Activated B cell treated with CpG ODN at 0.5 μM for 24 hours (primary cell): ENCODE measurements around the gene CCDC78. TPM values are rescaled to one million over a fixed set of nuclear protein-coding genes. Genes with fewer than 3 reads are reported as not detected.
"Not testable (repeated sequence)": the region's sequence is repeated elsewhere in the genome, so short reads cannot be mapped to it uniquely, and the experiment has no call there.

Experiments used
- ATAC-seq: fragments of 200-7000 bp; cut with Tn5 transposase; one replicate; pipeline ENCODE4 v1.10.0; 2021; ENCODE audit warnings: low read depth, mild to moderate bottlenecking, moderate library complexity
- CTCF ChIA-PET: fragments of 350-600 bp; sonication (Branson Sonifier 250); formaldehyde crosslinking; loops from one replicate; lab custom pipeline; 2021; ENCODE audit warnings: antibody characterized with exemption; lab: Charles Lee
- POLR2A ChIA-PET: fragments of 350-600 bp; sonication (Branson Sonifier 250); formaldehyde crosslinking; loops from one replicate; lab custom pipeline; 2021; ENCODE audit warnings: antibody characterized with exemption; lab: Charles Lee
- DNase-seq: peaks from one replicate; pipeline ENCODE4 v3.0.0; 2022
- H3K27ac Mint-ChIP-seq: one replicate; pipeline ENCODE4 v1.8.0; 2020; ENCODE audit warnings: mixed read lengths
- H3K27me3 Mint-ChIP-seq: one replicate; pipeline ENCODE4 v1.8.0; 2021; ENCODE audit warnings: mixed read lengths
- H3K36me3 Mint-ChIP-seq: one replicate; pipeline ENCODE4 v1.8.0; 2021; ENCODE audit warnings: low read depth, mixed read lengths
- H3K4me1 Mint-ChIP-seq: one replicate; pipeline ENCODE4 v1.8.0; 2021; ENCODE audit warnings: mixed read lengths
- H3K4me3 Mint-ChIP-seq: one replicate; pipeline ENCODE4 v1.8.0; 2020; ENCODE audit warnings: mild to moderate bottlenecking, mixed read lengths
- H3K9me3 Mint-ChIP-seq: one replicate; pipeline ENCODE4 v1.8.0; 2020; ENCODE audit warnings: mixed read lengths
- CTCF ChIP-seq: fragments of 200-600 bp; IDR thresholded peaks from one replicate; pipeline ENCODE4 v1.8.0; 2022; ENCODE audit warnings: antibody characterized with exemption, mild to moderate bottlenecking
- intact Hi-C: fragments of 100-400 bp; cut with micrococcal nuclease; formaldehyde crosslinking; loops from one replicate; pipeline ENCODE4 v1.15.1; 2024
- total RNA-seq: library from RNA; stranded (reverse); gene quantifications from 2 replicates; pipeline ENCODE4 v1.2.3, GENCODE V29; 2022

Gene CCDC78
- total RNA-seq, 1 donor from 2014 or later = 4.8 TPM

GRCh38 chr16:693364-693763 is 32.9 kb downstream of the CCDC78 start:
- no peak overlapping the region for H3K27ac Mint-ChIP-seq
- peak overlapping the region; percentile 28 for H3K4me3 Mint-ChIP-seq
- TF ChIP-seq CTCF = no peak
- H3K27me3 Mint-ChIP-seq = peaks cover 17% of the 10 kb centered on the region
- DNase-seq (no peak), ATAC-seq (no peak)
- ChIA-PET CTCF (no interaction called here), POLR2A (interaction anchor here (1.2 kb wide), 1 partner anchor 9 kb away, joined by 3 read pairs; the partner anchor contains the start of gene JMJD8)
- H3K9me3 Mint-ChIP-seq = no peaks in the 10 kb centered on the region
- intact Hi-C loops = no loop called here
- peaks cover 36% of the 10 kb centered on the region for H3K4me1 Mint-ChIP-seq
- H3K36me3 Mint-ChIP-seq = peaks cover 5% of the 10 kb centered on the region

- Mint-ChIP-seq H3K4me1 (peaks cover 37% of the 10 kb centered on the region), H3K27ac (no peak overlapping the region), H3K4me3 (no peak overlapping the region), H3K36me3 (peaks cover 6% of the 10 kb centered on the region), H3K27me3 (peaks cover 17% of the 10 kb centered on the region), H3K9me3 (no peaks in the 10 kb centered on the region)
- DNase-seq = no peak
- intact Hi-C loops = no loop called here
- ChIA-PET CTCF (no interaction called here), POLR2A (interaction anchor here (1.2 kb wide), 1 partner anchor 8 kb away, joined by 3 read pairs; the partner anchor contains the start of gene JMJD8)
- no peak for TF ChIP-seq CTCF
- ATAC-seq = no peak
Observed at GRCh38 chr16:692356-693108, 33.7 kb downstream of the CCDC78 start.

- Mint-ChIP-seq H3K4me3 (peak overlapping the region; percentile 90), H3K4me1 (peaks cover 37% of the 10 kb centered on the region), H3K27me3 (peaks cover 15% of the 10 kb centered on the region), H3K36me3 (peaks cover 13% of the 10 kb centered on the region)
- H3K9me3 Mint-ChIP-seq, ATAC-seq, DNase-seq, intact Hi-C loops, H3K27ac Mint-ChIP-seq, CTCF ChIA-PET: not testable (repeated sequence)
- POLR2A ChIA-PET = interaction anchor here (1.1 kb wide), 1 partner anchor 164 kb away, joined by 3 read pairs; the partner anchor contains the start of gene CAPN15
Observed at GRCh38 chr16:691242-691641, 35.0 kb downstream of the CCDC78 start.

GRCh38 chr16:689175-689897 is 36.9 kb downstream of the CCDC78 start:
- ATAC-seq (no peak), DNase-seq (no peak)
- no peaks in the 10 kb centered on the region for H3K9me3 Mint-ChIP-seq
- peaks cover 9% of the 10 kb centered on the region for H3K27me3 Mint-ChIP-seq
- no peak for TF ChIP-seq CTCF
- intact Hi-C loops = no loop called here
- CTCF ChIA-PET = no interaction called here
- H3K4me3 Mint-ChIP-seq = peak overlapping the region; percentile 90
- H3K36me3 Mint-ChIP-seq = peaks cover 15% of the 10 kb centered on the region
- POLR2A ChIA-PET = interaction anchor here (0.6 to 2.3 kb wide), 10 partner anchors 9 to 1093 kb away, joined by 4 to 34 read pairs (median 10); partner anchors contain the start of genes ANTKMT, CCDC78, HAGHL and NUBP2
- H3K27ac Mint-ChIP-seq = peak overlapping the region; percentile 82
- H3K4me1 Mint-ChIP-seq = peaks cover 33% of the 10 kb centered on the region

GRCh38 chr16:687499-687898 is 38.7 kb downstream of the CCDC78 start:
- Mint-ChIP-seq H3K4me3 (peak overlapping the region; percentile 7), H3K4me1 (peaks cover 37% of the 10 kb centered on the region), H3K27ac (no peak overlapping the region), H3K36me3 (peaks cover 24% of the 10 kb centered on the region), H3K27me3 (peaks cover under 1% of the 10 kb centered on the region), H3K9me3 (no peaks in the 10 kb centered on the region)
- ATAC-seq (no peak), DNase-seq (no peak)
- intact Hi-C loops = no loop called here
- no peak for TF ChIP-seq CTCF
- POLR2A ChIA-PET = no interaction called here
- CTCF ChIA-PET = no interaction called here
